Neutrophil (primary cell): ENCODE measurements around the gene CCDC197.

Source experiments
- H3K27ac ChIP-seq: fragments of 200-600 bp; sonication (generic); 2 replicates; pipeline ENCODE4 v1.5.1; 2016; ENCODE audit warnings: mild to moderate bottlenecking, moderate library complexity
- H3K27me3 ChIP-seq: fragments of 200-600 bp; sonication (generic); 2 replicates; pipeline ENCODE4 v1.6.0; 2016; ENCODE audit warnings: mild to moderate bottlenecking
- H3K36me3 ChIP-seq: fragments of 200-600 bp; sonication (generic); 2 replicates; pipeline ENCODE4 v1.5.1; 2017
- H3K4me1 ChIP-seq, 2 experiments: fragments of 200-600 bp in 1 of 2; sonication (generic) in 1 of 2; 1 replicate in 1 of 2; 2 replicates in 1 of 2; pipeline versions ENCODE4 v1.5.1 to v1.6.1; 2013 to 2016; ENCODE audit warnings: low read depth in 1 of 2, low read length in 1 of 2, mild to moderate bottlenecking in 1 of 2, moderate library complexity in 1 of 2; ENCODE audit not compliant: control insufficient read depth in 1 of 2, insufficient read depth in 1 of 2
- H3K4me3 ChIP-seq, 2 experiments: fragments of 200-600 bp in 1 of 2; sonication (generic) in 1 of 2; 1 replicate in 1 of 2; 2 replicates in 1 of 2; pipeline ENCODE4 v1.5.1; 2013 to 2016; ENCODE audit warnings: low read depth in 1 of 2, low read length in 1 of 2, mild to moderate bottlenecking in 1 of 2, moderate library complexity in 1 of 2
- H3K9me3 ChIP-seq: fragments of 200-600 bp; sonication (generic); 2 replicates; pipeline ENCODE4 v1.5.1; 2016
- CTCF ChIP-seq: fragments of 200-600 bp; sonication (generic); IDR thresholded peaks from 2 replicates; pipeline ENCODE4 v1.5.1; 2016; ENCODE audit warnings: antibody characterized with exemption

The CCDC197 gene

GRCh38 chr14:94052199-94052598, 55.1 kb downstream of the CCDC197 start:
- Histone ChIP-seq H3K4me1 (no peaks in the 10 kb centered on the region), H3K27ac (no peak overlapping the region), H3K27me3 (no peaks in the 10 kb centered on the region), H3K36me3 (peaks cover 97% of the 10 kb centered on the region), H3K4me3 (no peak overlapping the region), H3K9me3 (no peaks in the 10 kb centered on the region)
- no peak for TF ChIP-seq CTCF

GRCh38 chr14:94052662-94053061, 55.6 kb downstream of the CCDC197 start:
- Histone ChIP-seq H3K9me3 (no peaks in the 10 kb centered on the region), H3K4me1 (no peaks in the 10 kb centered on the region), H3K27me3 (no peaks in the 10 kb centered on the region), H3K27ac (no peak overlapping the region), H3K36me3 (peaks cover 97% of the 10 kb centered on the region), H3K4me3 (no peak overlapping the region)
- TF ChIP-seq CTCF: no peak

- Histone ChIP-seq H3K27ac (no peak overlapping the region), H3K9me3 (no peaks in the 10 kb centered on the region), H3K4me1 (no peaks in the 10 kb centered on the region), H3K27me3 (no peaks in the 10 kb centered on the region), H3K4me3 (no peak overlapping the region), H3K36me3 (peaks cover 98% of the 10 kb centered on the region)
- TF ChIP-seq CTCF: no peak
These were observed 57.3 kb downstream of the CCDC197 start for GRCh38 chr14:94054401-94054800.

GRCh38 chr14:94054936-94055335, 57.8 kb downstream of the CCDC197 start:
- no peak for TF ChIP-seq CTCF
- Histone ChIP-seq H3K27me3 (no peaks in the 10 kb centered on the region), H3K9me3 (no peaks in the 10 kb centered on the region), H3K4me1 (no peaks in the 10 kb centered on the region), H3K36me3 (peaks cover 98% of the 10 kb centered on the region), H3K27ac (no peak overlapping the region), H3K4me3 (no peak overlapping the region)

- H3K27ac ChIP-seq: no peak overlapping the region
- H3K36me3 ChIP-seq: peaks cover 98% of the 10 kb centered on the region
- H3K27me3 ChIP-seq: no peaks in the 10 kb centered on the region
- no peak overlapping the region for H3K4me3 ChIP-seq
- H3K4me1 ChIP-seq: no peaks in the 10 kb centered on the region
- no peaks in the 10 kb centered on the region for H3K9me3 ChIP-seq
- no peak for TF ChIP-seq CTCF
These were observed 59.6 kb downstream of the CCDC197 start for GRCh38 chr14:94056579-94057308.
